Urothelium cell line (cell line): ENCODE results near the gene RNF7.
"Not testable (repeated sequence)": the region's sequence is repeated elsewhere in the genome, so short reads cannot be mapped to it uniquely, and the experiment has no call there.

Source experiments
- DNase-seq: peaks from one replicate; pipeline ENCODE4 v3.0.0; 2011; ENCODE audit warnings: low spot score, mixed read lengths
- FAIRE-seq: peaks from 2 replicates; lab custom pipeline; 2011; peaks lifted over from hg19 to GRCh38; lab: Jason Lieb, UNC

The RNF7 gene

GRCh38 chr3:141738022-141738890 is at the start of gene RNF7:
RNF7 (plus strand) TSS chr3:141738298; CDS start chr3:141738342, 44 bp downstream.
- FAIRE-seq (peak; percentile 32), DNase-seq (peak; percentile 95)

GRCh38 chr3:141690431-141691072 is 47.5 kb upstream of the RNF7 start:
- FAIRE-seq: no peak
- DNase-seq: no peak

- DNase-seq, FAIRE-seq: not testable (repeated sequence)
These were observed 46.6 kb upstream of the RNF7 start for GRCh38 chr3:141691471-141691870.

GRCh38 chr3:141692973-141693372 is 45.1 kb upstream of the RNF7 start:
- not testable (repeated sequence) for FAIRE-seq, DNase-seq

- FAIRE-seq: no peak
These were observed 38.8 kb upstream of the RNF7 start for GRCh38 chr3:141699324-141699723.

GRCh38 chr3:141699897-141700296 is 38.2 kb upstream of the RNF7 start:
- FAIRE-seq (no peak), DNase-seq (no peak)

More at GRCh38 chr3:141699324-141699723, 38.8 kb upstream of the RNF7 start:
- DNase-seq: no peak

GRCh38 chr3:141703367-141703766 is 34.7 kb upstream of the RNF7 start:
- FAIRE-seq, DNase-seq: not testable (repeated sequence)

GRCh38 chr3:141707741-141708203 is 30.3 kb upstream of the RNF7 start:
- FAIRE-seq: no peak
- DNase-seq: peak; percentile 34

- DNase-seq: no peak
- no peak for FAIRE-seq
These were observed 29.7 kb upstream of the RNF7 start for GRCh38 chr3:141708367-141708766.

GRCh38 chr3:141709126-141709770 is 28.9 kb upstream of the RNF7 start:
- FAIRE-seq (no peak), DNase-seq (no peak)

- no peak for DNase-seq
- FAIRE-seq: no peak
These were observed 28.0 kb upstream of the RNF7 start for GRCh38 chr3:141710121-141710520.

- no peak for DNase-seq
These were observed 27.0 kb upstream of the RNF7 start for GRCh38 chr3:141710888-141711616.

GRCh38 chr3:141714671-141715070 is 23.4 kb upstream of the RNF7 start:
- FAIRE-seq: no peak

More at GRCh38 chr3:141710888-141711616, 27.0 kb upstream of the RNF7 start:
- no peak for FAIRE-seq

GRCh38 chr3:141722081-141722480 is 16.0 kb upstream of the RNF7 start:
- FAIRE-seq (no peak), DNase-seq (no peak)

More at GRCh38 chr3:141714671-141715070, 23.4 kb upstream of the RNF7 start:
- no peak for DNase-seq

GRCh38 chr3:141722648-141723047 is 15.4 kb upstream of the RNF7 start:
- FAIRE-seq: no peak

GRCh38 chr3:141723255-141723654 is 14.8 kb upstream of the RNF7 start:
- DNase-seq (no peak), FAIRE-seq (no peak)

More at GRCh38 chr3:141722648-141723047, 15.4 kb upstream of the RNF7 start:
- no peak for DNase-seq

GRCh38 chr3:141724186-141724585 is 13.9 kb upstream of the RNF7 start:
- FAIRE-seq (no peak), DNase-seq (no peak)

- FAIRE-seq (no peak), DNase-seq (no peak)
These were observed 13.1 kb upstream of the RNF7 start for GRCh38 chr3:141725036-141725435.

GRCh38 chr3:141726483-141726882 is 11.6 kb upstream of the RNF7 start:
- DNase-seq (no peak), FAIRE-seq (no peak)

GRCh38 chr3:141728355-141728892 is 9.7 kb upstream of the RNF7 start:
- no peak for FAIRE-seq
- no peak for DNase-seq
